NOMO-1 (cell line): ENCODE measurements around the gene GABRB3.
"Not testable (repeated sequence)": the region's sequence is repeated elsewhere in the genome, so short reads cannot be mapped to it uniquely, and the experiment has no call there.

Experiments
- DNase-seq, 2 experiments: peaks; one replicate each; lab custom pipeline; 2025; ENCODE audit not compliant: unreplicated experiment in 2 of 2; lab: John Stamatoyannopoulos, UW

Gene GABRB3

DNA sequence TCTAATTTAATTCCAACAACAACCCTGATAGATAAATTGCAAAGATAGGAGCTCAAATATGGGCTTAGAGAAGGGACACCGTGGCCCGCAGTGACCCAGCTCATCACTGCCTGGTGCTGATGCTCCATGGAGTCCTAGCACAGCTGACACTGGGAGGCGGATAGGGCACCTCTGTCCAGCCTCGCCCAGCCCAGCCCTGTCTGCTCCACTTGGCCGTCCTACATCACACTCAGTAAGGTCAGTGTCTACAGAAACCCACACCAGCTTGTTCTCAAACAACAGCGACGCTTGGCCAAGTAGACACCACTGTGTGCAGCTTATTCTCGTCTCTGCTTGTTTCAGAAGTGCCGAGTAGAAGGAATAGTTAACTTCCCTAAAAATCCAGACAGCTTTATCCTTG, 33.9 kb downstream of the GABRB3 start:
- no peak for DNase-seq

DNA sequence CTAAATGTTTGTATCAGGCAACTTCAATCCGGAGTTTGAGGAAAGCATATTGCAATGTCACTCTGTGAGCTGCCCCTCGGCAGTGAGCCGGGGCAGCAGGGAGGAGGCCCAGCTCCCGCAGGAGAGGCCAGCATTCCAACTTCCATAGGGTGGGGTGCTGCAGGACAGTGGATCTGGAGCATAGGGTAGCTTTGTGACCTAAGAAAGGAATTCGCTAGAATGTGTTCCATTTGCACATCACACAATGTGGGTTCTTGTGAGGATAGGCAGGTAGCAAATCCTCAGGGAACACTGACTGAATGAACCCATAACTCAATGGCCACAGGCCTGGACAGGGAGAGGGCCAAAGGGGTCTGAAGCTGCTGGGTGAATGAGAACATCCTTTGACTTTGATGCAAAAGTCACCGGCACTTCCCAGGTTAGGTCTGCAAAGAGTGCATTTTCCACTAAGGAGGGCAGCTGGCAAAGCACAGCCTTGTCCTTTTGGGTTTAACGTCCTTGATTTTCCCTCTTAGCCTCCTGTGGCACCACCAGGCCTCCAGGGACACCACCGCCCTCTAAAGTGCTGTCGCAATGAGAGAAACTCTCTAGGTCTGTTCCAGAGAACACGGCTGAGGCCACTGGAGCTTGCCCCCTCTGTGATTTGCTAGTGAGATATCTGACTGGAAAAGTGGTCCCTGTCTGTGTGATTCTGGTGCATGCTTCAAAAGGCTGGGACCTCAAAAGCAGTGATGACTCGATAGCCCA, 36.2 kb downstream of the GABRB3 start:
- no peak for DNase-seq

DNA sequence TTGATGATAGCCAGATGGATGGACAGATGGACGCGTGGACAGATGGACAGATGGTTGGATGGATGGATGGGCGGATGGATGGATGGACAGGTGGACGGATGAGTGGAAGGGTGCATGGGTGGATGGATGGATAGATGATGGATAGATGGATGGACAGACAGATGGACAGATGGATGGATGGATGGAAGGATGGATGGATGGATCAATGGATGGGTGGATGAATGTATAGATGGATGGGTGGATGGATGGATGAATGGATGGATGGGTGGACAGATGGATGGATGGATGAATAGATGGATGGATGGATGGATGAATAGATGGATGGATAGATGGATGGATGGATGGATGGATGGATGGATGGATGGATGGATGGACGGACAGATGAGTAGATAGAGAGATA, 40.9 kb downstream of the GABRB3 start:
- DNase-seq, result no peak

DNA sequence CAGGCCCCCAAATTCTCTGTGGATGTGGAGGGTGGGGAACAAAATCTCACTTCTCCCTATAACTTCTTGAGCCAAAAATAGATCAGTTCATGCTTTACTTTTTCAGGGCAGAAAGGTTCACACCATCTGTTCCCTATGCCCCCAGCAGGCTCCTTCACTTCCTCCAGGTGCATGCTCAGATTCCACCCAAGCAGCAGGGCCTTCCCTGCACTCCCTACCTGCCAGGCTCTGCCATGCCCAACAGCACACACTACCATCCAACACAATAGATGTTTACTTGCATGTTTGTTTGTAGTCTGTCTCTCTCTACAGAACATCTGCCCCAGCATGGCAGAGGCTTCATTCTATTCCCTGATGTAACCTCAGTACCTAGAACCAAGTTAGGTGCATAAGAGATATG, 43.3 kb downstream of the GABRB3 start:
- no peak for DNase-seq

DNA sequence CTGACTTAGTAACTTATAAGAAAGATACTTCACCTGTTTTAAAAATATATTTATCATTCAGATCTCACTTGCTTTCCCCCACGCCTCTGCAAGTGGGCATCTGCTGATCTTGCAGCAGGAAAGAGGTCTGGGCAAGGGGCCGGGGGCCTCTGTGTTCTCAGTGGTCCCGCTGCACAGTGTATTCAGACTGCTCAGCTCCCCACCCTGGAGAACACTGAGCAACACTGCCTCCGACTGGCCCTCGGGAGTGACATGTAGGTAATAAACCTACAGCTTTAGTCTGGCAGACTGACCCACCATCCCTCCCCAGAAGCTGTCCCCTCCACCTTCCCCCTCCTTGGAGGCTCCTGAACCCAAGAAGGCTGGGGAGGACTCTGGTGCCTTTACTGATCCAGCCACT, 43.8 kb downstream of the GABRB3 start:
- DNase-seq, result no peak

DNA sequence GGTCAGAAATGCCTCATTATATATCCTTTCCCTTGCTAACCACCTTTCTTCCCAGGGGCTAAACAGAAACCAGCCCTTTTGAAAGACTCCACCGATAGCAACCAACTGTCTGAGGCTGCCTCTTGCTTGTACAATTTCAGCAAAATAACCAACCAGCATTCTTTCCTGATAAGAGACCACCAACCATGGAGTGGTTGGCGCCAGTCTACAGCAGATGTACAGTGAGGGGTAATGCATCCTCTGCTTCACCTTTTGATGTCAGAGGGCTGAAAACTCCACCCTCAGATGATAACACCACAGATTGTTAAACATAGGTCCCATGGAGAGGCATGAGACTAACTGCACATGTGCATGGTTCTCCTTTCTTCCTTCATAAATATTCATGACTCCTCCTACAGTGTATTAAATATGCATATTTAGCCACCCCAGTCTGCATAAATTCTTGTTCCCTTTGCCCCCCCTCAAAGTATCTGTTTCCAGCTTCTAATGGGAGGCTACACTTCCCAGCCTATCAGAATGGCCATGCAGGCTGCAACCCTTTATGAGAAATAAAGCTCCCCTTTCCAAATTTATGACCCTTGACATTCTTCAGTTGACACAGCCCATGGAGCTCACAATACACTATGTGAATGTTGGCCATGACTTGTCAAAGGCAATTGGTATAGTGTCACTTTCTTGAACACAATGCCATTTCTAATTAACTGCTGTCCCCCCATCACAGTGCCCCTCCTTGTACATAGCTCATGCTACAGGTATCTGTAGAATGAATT, 48.3 kb downstream of the GABRB3 start:
- DNase-seq, result no peak

DNA sequence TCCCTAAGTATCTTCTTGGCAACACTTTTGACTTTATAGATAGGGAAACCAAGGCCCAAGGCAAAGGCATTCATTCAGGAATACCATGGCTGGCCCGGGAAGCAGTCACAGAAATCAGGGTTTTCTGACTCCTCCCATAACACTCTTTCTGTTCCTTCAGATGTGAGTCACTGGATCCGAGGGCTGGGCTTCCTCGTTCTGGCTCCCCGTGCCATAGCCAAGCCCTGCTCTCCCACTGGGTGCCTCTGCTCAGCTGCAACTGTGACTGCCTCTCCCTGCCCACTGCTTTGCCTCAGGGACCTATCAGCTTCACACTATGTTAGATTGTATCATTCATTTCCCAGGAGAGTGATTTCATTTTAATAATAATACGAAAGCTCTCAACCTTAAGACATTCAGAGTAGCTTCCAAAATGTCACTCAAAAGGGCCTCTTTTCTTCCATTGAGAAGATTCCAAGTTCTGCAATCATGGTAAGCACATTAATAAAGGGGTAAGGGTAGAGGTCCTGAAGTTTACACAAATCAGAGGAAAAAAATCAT, 50.2 kb downstream of the GABRB3 start:
- no peak for DNase-seq

DNA sequence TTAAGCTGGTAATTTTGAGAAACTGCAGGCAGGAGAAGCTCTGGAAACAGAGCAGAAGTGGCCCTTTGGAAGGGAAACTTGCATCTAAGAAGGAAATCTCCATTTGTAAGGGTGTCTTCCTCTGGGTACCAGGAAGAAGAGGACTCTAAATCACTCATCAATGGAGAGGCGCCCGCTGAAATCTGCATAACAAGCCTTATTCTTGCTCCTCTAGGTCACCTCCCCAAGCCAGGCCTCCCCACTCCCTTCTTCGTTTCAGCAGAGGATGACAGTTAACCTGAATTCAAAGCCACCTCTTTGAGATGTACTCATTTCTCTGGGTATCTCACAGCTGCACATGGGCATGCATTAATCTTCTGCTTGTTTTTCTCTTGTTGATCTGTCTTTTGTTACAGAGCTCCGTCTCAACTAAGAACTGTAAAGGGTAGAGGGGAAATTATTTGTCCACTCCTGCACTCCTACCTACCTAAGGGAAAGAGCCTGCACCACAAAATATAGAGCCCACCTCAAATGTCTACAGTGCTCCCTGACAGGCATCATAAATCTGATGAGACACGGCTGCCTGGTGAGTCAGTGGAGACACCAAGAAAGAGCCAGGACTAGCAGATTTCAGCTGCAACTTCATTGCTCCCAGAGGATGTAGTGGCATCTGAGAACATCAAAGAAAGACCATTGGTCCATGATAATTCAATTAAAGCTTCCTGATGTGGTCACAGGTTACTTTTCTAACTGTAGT, 51.5 kb downstream of the GABRB3 start:
- no peak for DNase-seq

DNA sequence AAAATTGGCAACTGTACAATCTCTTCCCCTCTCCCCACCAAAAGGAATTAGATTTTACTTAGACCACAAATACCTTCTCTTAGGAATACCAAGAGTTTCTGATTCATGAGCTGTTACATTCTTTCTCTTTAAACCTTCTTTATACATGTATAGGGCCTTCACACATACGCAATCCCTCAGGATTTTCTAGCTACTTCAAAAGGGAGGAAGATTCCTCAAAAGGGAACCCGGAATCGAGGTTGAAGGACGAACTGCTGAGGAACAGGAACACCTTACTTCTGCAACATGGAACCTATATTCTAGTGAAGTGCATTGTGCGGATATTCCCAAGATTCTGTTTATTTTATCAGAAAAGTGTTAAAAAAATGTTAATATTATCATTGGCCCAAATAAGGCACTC, 52.3 kb downstream of the GABRB3 start:
- no peak for DNase-seq

DNA sequence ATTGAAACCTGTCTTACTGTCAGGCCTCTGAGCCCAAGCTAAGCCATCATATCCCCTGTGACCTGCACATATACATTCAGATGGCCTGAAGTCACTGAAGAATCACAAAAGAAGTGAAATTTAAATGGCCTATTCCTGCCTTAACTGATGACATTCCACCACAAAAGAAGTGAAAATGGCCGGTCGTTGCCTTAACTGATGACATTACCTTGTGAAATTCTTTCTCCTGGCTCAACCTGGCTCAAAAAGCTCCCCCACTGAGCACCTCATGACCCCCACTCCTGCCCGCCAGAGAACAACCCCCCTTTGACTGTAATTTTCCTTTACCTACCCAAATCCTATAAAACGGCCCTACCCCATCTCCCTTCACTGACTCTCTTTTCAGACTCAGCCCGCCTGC, 53.0 kb downstream of the GABRB3 start:
- not testable (repeated sequence) for DNase-seq

DNA sequence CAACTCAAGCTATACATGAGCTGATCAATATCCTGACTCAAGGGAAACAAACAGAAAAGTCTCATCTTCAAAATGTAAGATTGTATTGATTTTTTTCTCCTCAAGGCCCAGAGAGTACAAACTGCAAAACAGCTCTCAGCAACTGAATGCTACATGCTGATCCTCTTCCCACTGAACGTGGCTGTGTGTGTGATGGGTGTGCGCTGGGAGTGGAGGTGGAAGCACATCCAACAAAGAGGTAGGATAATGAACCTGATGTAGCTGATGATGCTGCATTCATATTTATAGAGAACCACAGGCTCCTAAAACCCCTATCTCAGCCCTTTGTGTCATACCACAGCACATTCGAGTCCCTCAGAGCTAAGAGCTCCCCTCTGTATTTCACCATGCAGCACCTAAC, 56.8 kb downstream of the GABRB3 start:
- no peak for DNase-seq

DNA sequence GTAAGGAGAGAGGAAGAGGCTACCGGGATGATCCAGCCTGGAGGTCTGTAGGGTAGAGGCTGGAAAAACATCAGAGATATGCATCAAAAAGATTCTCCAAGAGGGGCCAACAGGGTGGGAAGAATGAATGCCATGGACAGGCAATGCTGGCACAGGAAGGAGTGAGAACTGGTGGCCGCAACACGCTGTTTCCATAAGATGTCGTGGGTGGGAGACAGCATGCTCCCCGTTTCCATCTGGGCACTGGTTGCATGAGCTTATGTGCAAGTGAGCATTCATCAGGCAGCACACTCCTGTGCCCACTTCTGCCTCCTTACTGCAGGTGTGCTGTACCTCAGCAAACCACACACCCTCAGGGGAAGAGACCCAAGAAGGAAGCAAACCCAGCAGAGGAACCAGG, 59.4 kb downstream of the GABRB3 start:
- no peak for DNase-seq

DNA sequence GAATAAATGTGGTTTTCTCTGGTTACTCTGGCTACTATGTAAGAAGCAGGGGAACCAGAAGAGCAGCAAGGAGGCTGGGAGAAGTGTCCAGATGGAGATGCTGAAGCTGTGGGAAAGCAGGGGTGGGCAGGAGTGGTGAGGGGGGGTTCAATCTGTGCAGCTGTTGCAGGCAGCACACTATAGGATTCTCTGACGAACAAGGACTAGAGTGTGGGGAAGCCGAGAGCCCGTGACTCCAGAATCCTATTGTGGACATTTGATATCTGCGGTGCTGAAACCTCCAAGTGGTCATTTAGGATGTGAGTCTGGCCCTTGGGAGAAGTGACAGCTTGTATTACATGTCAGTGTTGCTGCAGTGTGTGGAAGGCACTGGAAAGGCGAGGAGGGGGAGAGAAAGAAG, 60.5 kb downstream of the GABRB3 start:
- DNase-seq, result no peak

DNA sequence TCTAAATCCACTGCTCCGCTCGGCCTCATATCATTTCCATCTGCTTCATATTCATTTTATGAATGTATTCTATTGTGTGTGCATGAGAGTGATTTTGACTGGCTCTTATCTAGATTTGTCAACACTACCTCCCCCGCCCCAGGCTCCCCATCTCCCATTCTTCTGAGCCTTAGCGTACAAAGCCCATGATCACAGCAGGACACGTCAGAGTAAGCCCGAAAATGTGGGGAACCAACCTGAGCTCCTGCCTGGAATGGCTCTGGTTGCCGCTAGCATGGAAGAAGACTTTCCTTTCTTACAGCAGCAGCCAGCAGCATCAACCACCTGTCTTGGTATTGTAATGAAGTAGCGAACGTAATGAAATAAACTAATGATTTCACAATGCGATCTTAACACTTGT, 61.4 kb downstream of the GABRB3 start:
- DNase-seq, result no peak

DNA sequence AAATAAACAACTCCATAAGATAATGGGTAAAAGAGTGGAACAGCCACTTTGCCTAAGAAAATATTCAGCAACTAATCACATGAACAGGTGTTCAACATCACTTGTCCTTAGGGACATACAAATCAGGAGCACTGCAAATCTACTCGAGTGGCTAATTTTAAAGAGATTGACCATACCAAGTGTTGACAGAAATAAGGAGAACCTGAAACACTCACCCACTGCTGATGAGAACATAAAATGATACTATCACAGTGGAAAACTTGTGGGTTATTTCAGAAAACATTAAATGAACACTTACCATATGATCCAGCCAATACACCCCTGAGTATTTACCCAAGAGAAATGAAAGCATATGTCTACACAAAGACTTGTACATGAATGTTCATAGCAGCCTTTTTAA, 70.5 kb downstream of the GABRB3 start:
- no peak for DNase-seq

DNA sequence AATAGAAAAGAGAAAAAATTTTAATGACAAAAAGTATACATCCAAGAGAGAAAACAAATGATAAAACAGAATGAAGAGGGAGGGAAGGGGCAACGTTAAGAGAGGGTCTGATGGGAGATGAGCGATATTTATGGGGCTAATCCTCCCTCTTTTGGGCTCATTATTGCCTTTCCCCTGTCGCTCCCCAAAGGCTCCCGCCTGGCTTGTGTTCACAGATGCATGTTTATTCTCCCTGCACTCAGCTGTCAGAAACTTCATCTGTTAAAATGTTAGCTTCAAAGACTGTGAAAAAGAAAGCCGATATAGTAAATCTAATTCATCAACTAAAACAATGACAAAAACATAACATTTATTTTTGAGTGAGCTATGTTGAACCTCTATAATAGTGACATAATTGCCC, 74.3 kb downstream of the GABRB3 start:
- no peak for DNase-seq

DNA sequence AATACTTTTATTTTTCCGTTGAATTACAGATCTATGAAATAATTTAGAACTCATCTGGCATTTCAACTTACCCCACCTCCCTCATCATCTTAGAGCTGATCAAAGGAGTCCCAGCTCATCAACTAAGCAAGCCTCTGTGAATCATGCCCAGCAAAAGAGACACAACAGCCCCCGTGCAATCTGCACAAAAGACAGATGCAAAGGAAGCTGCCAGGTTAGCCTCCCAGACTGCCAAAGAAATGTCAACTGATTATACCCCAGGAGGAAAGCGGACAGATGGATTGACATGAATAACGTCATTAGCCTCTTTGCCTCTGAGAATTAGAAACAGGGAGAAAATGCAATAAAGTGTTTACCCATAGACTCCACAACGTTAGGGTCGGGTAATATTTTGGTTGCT, 75.0 kb downstream of the GABRB3 start:
- DNase-seq, result no peak

DNA sequence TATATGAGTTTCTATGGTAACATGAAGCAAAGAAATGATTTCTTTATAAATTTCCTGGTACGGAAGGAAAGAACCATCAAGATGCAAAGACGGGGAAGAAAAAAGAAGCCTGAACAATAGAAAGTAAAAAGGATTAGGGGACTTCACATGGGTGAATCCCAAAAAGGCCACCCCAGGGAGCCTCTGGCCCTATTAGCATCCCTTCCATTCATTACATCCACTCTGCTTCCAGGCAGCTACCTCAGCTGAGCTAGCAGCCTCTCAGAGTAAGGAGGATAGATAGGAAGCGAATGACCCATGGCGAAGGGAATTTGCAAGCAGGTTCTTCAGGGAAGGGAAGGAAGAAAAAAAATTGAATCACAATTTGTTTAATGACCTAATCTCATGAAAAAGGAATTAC, 81.6 kb downstream of the GABRB3 start:
- DNase-seq, result no peak

DNA sequence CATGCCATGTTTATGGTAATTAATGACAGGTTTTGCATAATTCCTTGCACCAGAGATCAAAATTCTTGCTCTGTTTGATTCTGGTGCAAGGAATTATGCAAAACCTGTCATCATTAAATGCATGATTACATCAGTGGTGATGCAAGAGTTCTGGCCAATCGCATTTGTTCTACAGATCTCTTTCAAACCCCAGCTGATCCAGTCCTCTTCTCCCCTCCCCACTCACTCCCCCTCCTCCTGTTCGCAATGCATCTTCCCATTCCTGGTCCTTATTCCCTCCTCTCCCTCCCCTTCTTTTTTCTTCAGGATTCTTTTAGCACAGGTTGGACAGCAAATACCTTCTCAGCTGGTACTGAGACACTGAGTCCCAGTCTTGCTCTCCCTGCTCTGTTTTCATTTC, 82.1 kb downstream of the GABRB3 start:
- no peak for DNase-seq

DNA sequence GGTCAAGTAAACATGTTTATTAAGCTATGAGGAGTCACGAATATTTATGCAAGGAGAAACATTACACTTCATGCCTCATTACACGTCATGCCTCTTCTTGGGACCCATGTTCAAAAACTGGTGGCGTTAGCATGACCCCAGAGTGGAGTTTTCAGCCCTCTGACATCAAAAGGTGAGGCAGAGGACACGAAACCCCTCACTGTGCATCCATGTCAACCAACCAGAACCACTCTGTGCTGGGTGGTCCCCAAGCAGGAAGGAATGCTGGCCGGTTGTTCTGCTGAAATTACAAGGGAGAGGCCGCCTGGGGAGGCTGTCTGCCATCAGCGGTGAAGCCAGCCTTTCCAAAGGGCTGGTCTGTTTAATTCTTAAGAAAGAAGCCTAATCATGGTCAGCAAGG, 83.4 kb downstream of the GABRB3 start:
- no peak for DNase-seq

DNA sequence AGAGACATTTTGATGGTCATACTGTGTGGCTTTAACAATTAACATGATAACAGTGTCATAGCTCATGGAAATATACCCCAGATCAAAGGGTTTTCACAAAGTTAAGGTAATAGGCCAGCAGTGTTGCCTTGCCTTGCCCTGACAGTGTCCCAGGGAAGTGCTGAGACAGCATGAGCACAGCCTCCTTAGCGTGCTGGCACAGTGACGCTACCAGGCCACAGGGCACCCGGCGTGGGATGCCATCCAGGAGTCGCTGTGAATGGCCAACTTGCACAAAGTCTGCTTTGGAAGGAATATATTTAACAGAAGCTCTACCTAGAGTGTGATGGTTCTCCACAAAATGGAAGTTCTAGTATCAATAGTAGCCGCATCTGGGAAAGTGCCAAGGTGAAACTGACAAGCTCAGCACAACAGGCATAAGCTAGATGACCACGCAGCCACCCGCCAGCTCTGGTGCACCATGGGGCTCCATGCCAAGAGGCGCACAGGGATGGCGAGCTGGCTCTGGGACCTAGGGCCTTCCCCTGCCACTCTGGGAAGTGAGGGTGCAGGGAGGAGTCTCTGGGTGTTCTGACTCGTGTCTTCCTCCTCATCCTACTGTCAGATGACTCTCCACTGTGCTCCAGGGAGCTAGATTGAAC, 86.2 kb downstream of the GABRB3 start:
- no peak for DNase-seq
